Brain microvascular endothelial cell (primary cell): ENCODE measurements around the gene LHFPL2.

Source experiments
- DNase-seq: peaks from one replicate; pipeline ENCODE4 v3.0.0-alpha.2; 2020
- H3K27ac ChIP-seq: fragments of 250-450 bp; sonication (Bioruptor Pico); 2 replicates; pipeline ENCODE4 v1.5.1; 2020; ENCODE audit warnings: mild to moderate bottlenecking, moderate library complexity
- H3K27me3 ChIP-seq: fragments of 250-450 bp; sonication (Bioruptor Pico); replicated peaks from 2 replicates; pipeline ENCODE4 v1.5.1; 2020; ENCODE audit warnings: mild to moderate bottlenecking
- H3K36me3 ChIP-seq: fragments of 250-450 bp; sonication (Bioruptor Pico); replicated peaks from 2 replicates; pipeline ENCODE4 v1.5.1; 2020; ENCODE audit warnings: mild to moderate bottlenecking
- H3K4me3 ChIP-seq: 2 replicates; pipeline ENCODE4 v1.5.1; 2011; ENCODE audit warnings: low read depth, mild to moderate bottlenecking, control low read depth, low read length, moderate library complexity
- in situ Hi-C: cut with HindIII; loops from 2 replicates; pipeline ENCODE4 v1.10.0; 2017; ENCODE audit warnings: low sequenced_read_pairs, low pct_ligation_motif_present
- TF ChIP-seq, protein P1 (sequence below): IDR thresholded peaks from 2 replicates; pipeline ENCODE4 v1.5.1; 2011; ENCODE audit warnings: low read depth, mild to moderate bottlenecking, moderate library complexity, low read length, control low read depth, inconsistent platforms; ENCODE audit errors: missing control alignments

LHFPL2 gene

DNA sequence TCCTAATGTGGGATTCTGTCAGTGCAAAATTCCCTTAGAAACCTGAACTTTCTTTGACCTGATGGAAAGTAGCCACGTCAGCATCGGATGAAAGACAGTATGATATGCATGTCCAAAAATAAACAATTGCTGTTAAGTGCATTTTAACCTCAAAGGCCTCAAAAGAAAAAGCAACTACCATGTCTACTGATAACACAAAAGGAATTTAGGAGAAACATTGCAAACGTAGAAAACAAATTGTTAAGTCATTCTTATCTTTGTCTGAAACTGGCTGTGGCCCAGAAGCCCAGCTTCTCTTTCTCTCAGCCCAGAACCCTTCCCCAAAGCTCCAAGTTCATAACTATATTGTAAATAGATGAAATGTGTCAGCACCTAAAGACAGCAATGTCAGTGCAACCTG lies 11.1 kb upstream of the LHFPL2 start:
- H3K27ac ChIP-seq = peak overlapping the region; percentile 74
- no peaks in the 10 kb centered on the region for H3K27me3 ChIP-seq
- H3K4me3 ChIP-seq = no peak overlapping the region
- no peaks in the 10 kb centered on the region for H3K36me3 ChIP-seq
- TF ChIP-seq, protein P1, sequence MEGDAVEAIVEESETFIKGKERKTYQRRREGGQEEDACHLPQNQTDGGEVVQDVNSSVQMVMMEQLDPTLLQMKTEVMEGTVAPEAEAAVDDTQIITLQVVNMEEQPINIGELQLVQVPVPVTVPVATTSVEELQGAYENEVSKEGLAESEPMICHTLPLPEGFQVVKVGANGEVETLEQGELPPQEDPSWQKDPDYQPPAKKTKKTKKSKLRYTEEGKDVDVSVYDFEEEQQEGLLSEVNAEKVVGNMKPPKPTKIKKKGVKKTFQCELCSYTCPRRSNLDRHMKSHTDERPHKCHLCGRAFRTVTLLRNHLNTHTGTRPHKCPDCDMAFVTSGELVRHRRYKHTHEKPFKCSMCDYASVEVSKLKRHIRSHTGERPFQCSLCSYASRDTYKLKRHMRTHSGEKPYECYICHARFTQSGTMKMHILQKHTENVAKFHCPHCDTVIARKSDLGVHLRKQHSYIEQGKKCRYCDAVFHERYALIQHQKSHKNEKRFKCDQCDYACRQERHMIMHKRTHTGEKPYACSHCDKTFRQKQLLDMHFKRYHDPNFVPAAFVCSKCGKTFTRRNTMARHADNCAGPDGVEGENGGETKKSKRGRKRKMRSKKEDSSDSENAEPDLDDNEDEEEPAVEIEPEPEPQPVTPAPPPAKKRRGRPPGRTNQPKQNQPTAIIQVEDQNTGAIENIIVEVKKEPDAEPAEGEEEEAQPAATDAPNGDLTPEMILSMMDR = no peak
- in situ Hi-C loops = no loop called here
- peak; percentile 85 for DNase-seq

DNA sequence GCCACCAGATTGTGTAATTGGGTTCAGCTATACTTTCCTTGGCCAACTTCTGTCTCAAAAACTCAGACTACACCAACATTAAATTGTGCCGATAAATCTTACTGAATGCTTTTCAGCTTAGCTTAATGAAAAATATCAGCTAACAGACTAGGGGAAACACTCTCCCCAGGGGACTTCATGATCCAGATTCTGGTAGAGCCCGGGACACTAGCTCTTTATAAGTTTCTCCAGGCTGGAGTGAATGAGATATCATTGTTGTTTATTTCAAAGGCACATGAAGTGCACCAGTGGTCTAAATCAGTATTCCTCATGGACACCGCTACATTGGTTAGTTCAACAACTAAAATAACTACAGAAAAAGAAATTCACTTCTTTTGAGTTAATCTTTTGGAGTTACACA lies 10.5 kb upstream of the LHFPL2 start:
- Histone ChIP-seq H3K36me3 (no peaks in the 10 kb centered on the region), H3K27ac (peak overlapping the region; percentile 74), H3K27me3 (no peaks in the 10 kb centered on the region), H3K4me3 (no peak overlapping the region)
- in situ Hi-C loops = no loop called here
- TF ChIP-seq, protein P1 = no peak
- no peak for DNase-seq

DNA sequence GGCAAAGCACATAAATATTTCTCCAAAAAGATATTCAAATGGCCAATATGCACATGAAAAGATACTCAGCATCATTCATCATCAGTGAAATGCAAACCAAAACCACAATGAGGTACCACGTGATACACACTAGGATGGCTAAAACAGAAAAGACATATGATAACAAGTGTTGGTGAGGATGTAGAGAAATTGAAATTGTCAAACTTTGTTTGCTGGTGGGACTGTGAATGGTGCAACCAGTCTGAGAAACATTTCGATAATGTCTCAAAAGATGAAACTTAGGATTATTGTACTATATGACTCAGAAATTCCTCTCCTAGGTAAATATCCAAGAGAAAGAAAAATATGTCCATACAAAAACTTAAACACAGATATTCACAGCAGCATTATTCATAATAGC lies 8.6 kb upstream of the LHFPL2 start:
- in situ Hi-C loops = no loop called here
- DNase-seq = no peak
- Histone ChIP-seq H3K4me3 (no peak overlapping the region), H3K36me3 (no peaks in the 10 kb centered on the region), H3K27ac (peak overlapping the region; percentile 31), H3K27me3 (no peaks in the 10 kb centered on the region)
- TF ChIP-seq, protein P1 = no peak

DNA sequence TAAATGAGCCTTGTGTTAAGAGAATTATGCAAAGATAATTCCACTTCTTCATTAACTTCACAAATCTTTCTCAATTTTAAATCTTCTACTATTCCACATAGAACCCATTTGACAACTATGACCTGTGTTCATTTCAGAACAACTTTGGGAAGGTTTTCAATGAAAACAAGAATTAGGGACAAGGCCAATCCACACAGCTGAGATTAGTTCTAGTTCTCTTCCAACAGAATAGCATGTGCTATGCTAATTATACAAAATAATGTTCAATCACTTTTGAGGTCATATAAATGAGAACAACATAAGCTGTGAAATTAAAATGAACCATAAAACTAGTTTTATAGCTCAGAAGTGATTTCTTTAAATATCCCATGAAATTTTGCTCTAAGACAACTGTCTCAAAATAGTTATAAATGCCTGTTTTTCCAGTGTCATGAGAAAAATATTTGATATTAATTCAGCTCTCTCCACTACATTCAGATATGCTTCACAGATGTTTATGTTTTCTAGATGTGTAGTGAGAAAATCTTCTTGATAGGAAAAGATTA lies 7.2 kb upstream of the LHFPL2 start:
- Histone ChIP-seq H3K27ac (no peak overlapping the region), H3K4me3 (no peak overlapping the region), H3K36me3 (no peaks in the 10 kb centered on the region), H3K27me3 (no peaks in the 10 kb centered on the region)
- DNase-seq = no peak
- TF ChIP-seq, protein P1 = no peak
- in situ Hi-C loops = no loop called here

DNA sequence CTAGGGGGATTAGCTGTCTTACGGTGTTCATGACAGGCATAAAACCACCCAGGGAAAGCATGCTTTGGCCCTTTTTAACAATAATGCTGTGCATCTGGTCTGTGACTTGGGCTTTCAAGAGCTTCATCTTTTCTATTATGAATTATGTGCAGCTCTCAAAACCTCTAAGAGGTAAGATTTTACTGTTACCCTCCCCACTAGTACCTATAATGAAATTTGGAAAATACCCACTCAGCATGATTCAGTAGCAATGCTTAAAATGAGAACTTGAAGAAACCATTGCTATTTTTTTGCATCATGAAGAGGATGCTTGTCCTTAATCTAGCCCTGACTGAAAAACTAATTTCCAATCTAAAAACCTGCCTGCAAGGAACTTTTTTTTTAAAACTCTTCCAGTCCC lies 5.8 kb upstream of the LHFPL2 start:
- Histone ChIP-seq H3K27ac (no peak overlapping the region), H3K27me3 (no peaks in the 10 kb centered on the region), H3K36me3 (no peaks in the 10 kb centered on the region), H3K4me3 (no peak overlapping the region)
- in situ Hi-C loops = no loop called here
- DNase-seq = no peak
- TF ChIP-seq, protein P1 = no peak

DNA sequence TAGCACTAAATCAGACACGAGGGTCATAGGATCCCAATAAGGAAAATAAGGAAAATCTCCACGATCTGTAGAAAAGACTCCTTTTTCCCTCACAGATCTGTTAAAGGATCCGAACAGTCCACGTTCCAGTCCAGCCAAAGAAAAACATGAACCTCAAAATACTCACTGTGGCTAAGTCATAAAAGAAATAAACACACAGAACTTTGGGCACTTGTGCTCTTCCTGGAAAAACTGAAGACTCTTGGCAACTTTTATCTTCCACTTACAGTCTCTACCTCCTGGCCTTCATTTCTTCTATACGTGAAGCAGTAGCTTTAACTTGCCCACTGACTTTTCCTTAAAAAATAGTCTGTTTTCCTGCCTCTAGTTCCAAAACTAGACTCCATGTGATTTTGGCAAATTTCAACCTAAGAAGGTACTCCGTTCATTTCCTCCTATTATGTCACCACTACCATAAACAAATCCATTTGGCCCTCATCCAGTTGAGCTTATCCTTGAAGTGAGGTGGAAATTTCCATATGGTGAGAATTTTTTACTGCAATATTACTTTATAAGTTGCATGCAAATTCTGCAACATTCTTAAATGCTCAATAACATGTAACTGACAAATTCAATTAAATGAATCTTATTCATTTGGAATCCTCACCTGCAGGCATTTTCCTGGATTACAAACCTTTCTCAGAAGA lies 5.3 kb upstream of the LHFPL2 start:
- no peak overlapping the region for H3K27ac ChIP-seq
- DNase-seq = no peak
- H3K4me3 ChIP-seq = no peak overlapping the region
- TF ChIP-seq, protein P1 = no peak
- no peaks in the 10 kb centered on the region for H3K36me3 ChIP-seq
- no peaks in the 10 kb centered on the region for H3K27me3 ChIP-seq
- in situ Hi-C loops = no loop called here
